Large intestine (tissue), 3 donors: ENCODE results near the gene FBN2. TPM values are rescaled to one million over a fixed set of nuclear protein-coding genes. Genes with fewer than 3 reads are reported as not detected.

Source experiments
- DNase-seq, 2 donors: peaks; one replicate each; pipeline versions ENCODE4 v3.0.0 to v3.0.0-alpha.2; 2013
- H3K27ac ChIP-seq: one replicate; pipeline ENCODE4 v1.5.1; 2013; ENCODE audit warnings: low read length
- H3K27me3 ChIP-seq: 2 replicates; pipeline ENCODE4 v1.6.1; 2013; ENCODE audit warnings: low read length; ENCODE audit not compliant: control insufficient read depth, insufficient read depth
- H3K36me3 ChIP-seq: 2 replicates; pipeline ENCODE4 v1.6.1; 2013; ENCODE audit warnings: low read length; ENCODE audit not compliant: control insufficient read depth, insufficient read depth
- H3K4me1 ChIP-seq: one replicate; pipeline ENCODE4 v1.6.1; 2013; ENCODE audit warnings: low read length; ENCODE audit not compliant: control insufficient read depth, insufficient read depth
- H3K4me3 ChIP-seq: one replicate; pipeline ENCODE4 v1.5.1; 2013; ENCODE audit warnings: low read length
- H3K9me3 ChIP-seq: one replicate; pipeline ENCODE4 v1.6.1; 2013; ENCODE audit warnings: mild to moderate bottlenecking, low read depth, low read length, moderate library complexity; ENCODE audit not compliant: control insufficient read depth
- WGBS: methylation state at CpG from one replicate; pipeline ENCODE4 v1.1.5; 2013; ENCODE audit warnings: low lambda C conversion rate; ENCODE audit not compliant: insufficient coverage; 5-methylcytosine and 5-hydroxymethylcytosine counted together
- polyA plus RNA-seq: library from polyadenylated mRNA; unstranded; fragments of 120-200 nt; gene quantifications from one replicate; pipeline ENCODE4 v1.2.1, GENCODE V29; 2013

FBN2 gene
- polyA plus RNA-seq, 1 donor: 21.8 TPM

- DNase-seq: no peak
- no peaks in the 10 kb centered on the region for H3K9me3 ChIP-seq
Observed at GRCh38 chr5:128553747-128554146, 15.7 kb upstream of the FBN2 start.

GRCh38 chr5:128551476-128551875, 13.4 kb upstream of the FBN2 start:
- Histone ChIP-seq H3K9me3 (no peaks in the 10 kb centered on the region), H3K27me3 (no peaks in the 10 kb centered on the region), H3K4me1 (no peaks in the 10 kb centered on the region), H3K4me3 (no peak overlapping the region), H3K27ac (no peak overlapping the region), H3K36me3 (no peaks in the 10 kb centered on the region)
- WGBS: no CpG with 5 or more reads among the region's 1 CpG
- DNase-seq: no peak

More at GRCh38 chr5:128553747-128554146, 15.7 kb upstream of the FBN2 start:
- Histone ChIP-seq H3K27ac (no peak overlapping the region), H3K27me3 (no peaks in the 10 kb centered on the region), H3K4me3 (no peak overlapping the region), H3K36me3 (no peaks in the 10 kb centered on the region), H3K4me1 (no peaks in the 10 kb centered on the region)

GRCh38 chr5:128549496-128549895, 11.5 kb upstream of the FBN2 start:
- Histone ChIP-seq H3K27me3 (no peaks in the 10 kb centered on the region), H3K9me3 (no peaks in the 10 kb centered on the region), H3K4me3 (no peak overlapping the region), H3K4me1 (no peaks in the 10 kb centered on the region), H3K27ac (no peak overlapping the region), H3K36me3 (no peaks in the 10 kb centered on the region)
- DNase-seq: no peak

GRCh38 chr5:128546658-128547281, 8.7 kb upstream of the FBN2 start:
- WGBS: no CpG with 5 or more reads among the region's 5 CpGs
- Histone ChIP-seq H3K4me1 (no peaks in the 10 kb centered on the region), H3K4me3 (no peak overlapping the region), H3K27ac (no peak overlapping the region), H3K36me3 (no peaks in the 10 kb centered on the region), H3K9me3 (no peaks in the 10 kb centered on the region), H3K27me3 (no peaks in the 10 kb centered on the region)
- no peak for DNase-seq

- peaks cover 14% of the 10 kb centered on the region for H3K9me3 ChIP-seq
- DNase-seq: no peak
- WGBS: 100% methylated on average over 3 of the region's 3 CpGs
- no peaks in the 10 kb centered on the region for H3K36me3 ChIP-seq
- H3K27ac ChIP-seq: no peak overlapping the region
- no peaks in the 10 kb centered on the region for H3K4me1 ChIP-seq
- H3K4me3 ChIP-seq: no peak overlapping the region
- peaks cover 29% of the 10 kb centered on the region for H3K27me3 ChIP-seq
Observed at GRCh38 chr5:128541385-128541784, 3.3 kb upstream of the FBN2 start.

GRCh38 chr5:128539038-128539429, 989 bp upstream of the FBN2 start:
- peak overlapping the region; percentile 56 for H3K4me3 ChIP-seq
- peaks cover 43% of the 10 kb centered on the region for H3K27me3 ChIP-seq
- peak overlapping the region; percentile 48 for H3K27ac ChIP-seq
- no CpG with 5 or more reads among the region's 20 CpGs for whole genome bisulfite sequencing
- no peaks in the 10 kb centered on the region for H3K4me1 ChIP-seq
- DNase-seq: peak in 1 of 2 donors; percentile 29
- H3K9me3 ChIP-seq: peaks cover 14% of the 10 kb centered on the region
- H3K36me3 ChIP-seq: no peaks in the 10 kb centered on the region

GRCh38 chr5:128538250-128539037, 399 bp upstream of the FBN2 start:
- Histone ChIP-seq H3K9me3 (peaks cover 14% of the 10 kb centered on the region), H3K27ac (peak overlapping the region; percentile 48), H3K4me3 (peak overlapping the region; percentile 56), H3K36me3 (no peaks in the 10 kb centered on the region), H3K27me3 (peaks cover 44% of the 10 kb centered on the region), H3K4me1 (no peaks in the 10 kb centered on the region)
- DNase-seq: peak; percentile 67 to 74
- 1% methylated on average over 7 of the region's 65 CpGs for WGBS

GRCh38 chr5:128537221-128537999, 635 bp downstream of the FBN2 start:
- no peaks in the 10 kb centered on the region for H3K4me1 ChIP-seq
- peaks cover 48% of the 10 kb centered on the region for H3K27me3 ChIP-seq
- peak in 1 of 2 donors; percentile 34 for DNase-seq
- H3K36me3 ChIP-seq: no peaks in the 10 kb centered on the region
- peaks cover 14% of the 10 kb centered on the region for H3K9me3 ChIP-seq
- H3K4me3 ChIP-seq: peak overlapping the region; percentile 55
- 0% methylated on average over 1 of the region's 75 CpGs for WGBS
- H3K27ac ChIP-seq: peak overlapping the region; percentile 55

GRCh38 chr5:128536254-128537220, 1.5 kb downstream of the FBN2 start:
- Histone ChIP-seq H3K9me3 (peaks cover 14% of the 10 kb centered on the region), H3K27ac (no peak overlapping the region), H3K4me1 (no peaks in the 10 kb centered on the region), H3K4me3 (peak overlapping the region; percentile 55), H3K36me3 (no peaks in the 10 kb centered on the region), H3K27me3 (peaks cover 51% of the 10 kb centered on the region)
- no CpG with 5 or more reads among the region's 58 CpGs for WGBS
- peak in 1 of 2 donors; percentile 16 for DNase-seq

- H3K36me3 ChIP-seq: no peaks in the 10 kb centered on the region
- H3K4me1 ChIP-seq: no peaks in the 10 kb centered on the region
- no peak for DNase-seq
- H3K27me3 ChIP-seq: peaks cover 52% of the 10 kb centered on the region
- no CpG with 5 or more reads among the region's 1 CpG for WGBS
- H3K4me3 ChIP-seq: no peak overlapping the region
- no peak overlapping the region for H3K27ac ChIP-seq
- H3K9me3 ChIP-seq: peaks cover 14% of the 10 kb centered on the region
Observed at GRCh38 chr5:128535251-128535650, 2.8 kb downstream of the FBN2 start.
